GM12878 (cell line): Measurements from ENCODE around the gene MRPL55. TPM values are rescaled to one million over a fixed set of nuclear protein-coding genes. Genes with fewer than 3 reads are reported as not detected.

ENCODE experiments used
- ATAC-seq: fragments of 200-7000 bp; cut with Tn5 transposase; 3 replicates; pipeline ENCODE4 v1.9.1; 2020; ENCODE audit warnings: mild to moderate bottlenecking, moderate library complexity
- BruUV-seq: library from RNA; stranded (reverse); fragments of 400-500 nt; replicated peaks from 2 replicates; lab custom pipeline; 2021; lab: Mats Ljungman, UMichigan
- CTCF ChIA-PET: fragments of 300-600 bp; sonication (Branson Sonifier 250); formaldehyde crosslinking; extraction: SDS; loops from one replicate; lab custom pipeline; 2021; ENCODE audit warnings: inconsistent platforms; lab: Yijun Ruan, JAX
- POLR2A ChIA-PET: fragments of 350-600 bp; formaldehyde crosslinking; extraction: SDS; loops from one replicate; lab custom pipeline; 2021; ENCODE audit warnings: inconsistent platforms; lab: Charles Lee
- RAD21 ChIA-PET: fragments of 300-600 bp; sonication (Branson Sonifier 250); formaldehyde crosslinking; loops from one replicate; lab custom pipeline; 2023; ENCODE audit warnings: antibody characterized with exemption; ENCODE audit not compliant: unreplicated experiment; lab: Charles Lee
- SMC1A ChIA-PET: fragments of 300-600 bp; sonication (Branson Sonifier 250); formaldehyde crosslinking; loops from one replicate; lab custom pipeline; 2023; ENCODE audit not compliant: unreplicated experiment, uncharacterized antibody; lab: Charles Lee
- DNase-seq: peaks from one replicate; pipeline ENCODE4 v3.0.0-alpha.2; 2011; ENCODE audit warnings: low read depth, low spot score
- FAIRE-seq: peaks from 3 replicates; lab custom pipeline; 2011; peaks lifted over from hg19 to GRCh38; lab: Jason Lieb, UNC
- H2AFZ ChIP-seq: 2 replicates; pipeline ENCODE4 v1.6.0; 2011; ENCODE audit warnings: low read depth, low read length, control low read depth; ENCODE audit not compliant: control insufficient read depth
- H3K27ac ChIP-seq: 2 replicates; pipeline ENCODE4 v1.5.1; 2011; ENCODE audit warnings: control low read depth; ENCODE audit not compliant: control insufficient read depth, insufficient read depth
- H3K27me3 ChIP-seq, 2 experiments: replicated peaks in 1 of 2; 2 replicates each; pipeline versions ENCODE4 v1.6.0 to v1.6.1; 2011; ENCODE audit warnings: low read length in 1 of 2; ENCODE audit not compliant: control insufficient read depth in 2 of 2, insufficient read depth in 2 of 2
- H3K36me3 ChIP-seq, 2 experiments: 2 replicates each; pipeline ENCODE4 v1.5.1; 2011; ENCODE audit warnings: low read length in 1 of 2; ENCODE audit not compliant: control insufficient read depth in 2 of 2, insufficient read depth in 2 of 2
- H3K4me1 ChIP-seq: 2 replicates; pipeline ENCODE4 v1.6.1; 2011; ENCODE audit warnings: mild to moderate bottlenecking, low read length, moderate library complexity, mixed read lengths; ENCODE audit not compliant: control insufficient read depth, insufficient read depth
- H3K4me2 ChIP-seq: 2 replicates; pipeline ENCODE4 v1.6.0; 2011; ENCODE audit warnings: control low read depth; ENCODE audit not compliant: control insufficient read depth, insufficient read depth
- H3K4me3 ChIP-seq: fragments of 200-600 bp; sonication (generic); 2 replicates; pipeline ENCODE4 v1.5.1; 2016
- H3K79me2 ChIP-seq: 2 replicates; pipeline ENCODE4 v1.6.0; 2011; ENCODE audit warnings: low read length; ENCODE audit not compliant: control insufficient read depth, insufficient read depth
- H3K9ac ChIP-seq: 2 replicates; pipeline ENCODE4 v1.8.0; 2011; ENCODE audit warnings: low read length, control low read depth, mixed read lengths; ENCODE audit not compliant: control insufficient read depth, insufficient read depth
- H3K9me3 ChIP-seq: replicated peaks from 3 replicates; pipeline ENCODE4 v1.5.1; 2011; ENCODE audit warnings: mild to moderate bottlenecking, low read length; ENCODE audit not compliant: control insufficient read depth, insufficient read depth
- H4K20me1 ChIP-seq: 2 replicates; pipeline ENCODE4 v1.6.0; 2011; ENCODE audit not compliant: control insufficient read depth, insufficient read depth
- GATAD2B ChIP-seq: fragments of 450-650 bp; conservative IDR thresholded peaks from 2 replicates; pipeline ENCODE4 v1.6.1; 2017; ENCODE audit warnings: low read depth, mild to moderate bottlenecking, moderate library complexity
- MEF2A ChIP-seq: IDR thresholded peaks from 2 replicates; pipeline ENCODE4 v1.6.1; 2011; ENCODE audit warnings: low read depth, mild to moderate bottlenecking, low read length, moderate library complexity; ENCODE audit not compliant: insufficient read depth
- MEF2B ChIP-seq: fragments of 450-650 bp; IDR thresholded peaks from 2 replicates; pipeline ENCODE4 v1.6.1; 2018; ENCODE audit warnings: mild to moderate bottlenecking, moderate library complexity; ENCODE audit not compliant: partially characterized antibody, poor library complexity, severe bottlenecking
- PKNOX1 ChIP-seq: fragments of 450-650 bp; IDR thresholded peaks from 2 replicates; pipeline ENCODE4 v1.6.1; 2016; ENCODE audit warnings: mild to moderate bottlenecking
- PML ChIP-seq: IDR thresholded peaks from 2 replicates; pipeline ENCODE4 v1.6.1; 2012; ENCODE audit warnings: low read length, inconsistent platforms
- POU2F2 ChIP-seq: IDR thresholded peaks from 3 replicates; pipeline ENCODE4 v1.6.1; 2011; ENCODE audit warnings: low read depth, mild to moderate bottlenecking, low read length, borderline replicate concordance
- RAD21 ChIP-seq: IDR thresholded peaks from 2 replicates; pipeline ENCODE4 v1.6.1; 2011; ENCODE audit warnings: mild to moderate bottlenecking, low read depth, low read length, moderate library complexity; ENCODE audit not compliant: insufficient read depth
- RAD51 ChIP-seq: fragments of 450-650 bp; IDR thresholded peaks from 2 replicates; pipeline ENCODE4 v1.6.1; 2016; ENCODE audit warnings: moderate library complexity, mild to moderate bottlenecking, inconsistent platforms
- RFX5 ChIP-seq: IDR thresholded peaks from 2 replicates; pipeline ENCODE4 v1.6.1; 2011; ENCODE audit warnings: low read depth, low read length, improper control_type of control experiment
- SIN3A ChIP-seq: IDR thresholded peaks from 2 replicates; pipeline ENCODE4 v1.6.1; 2012; ENCODE audit warnings: low read depth, low read length, improper control_type of control experiment
- SKIL ChIP-seq: fragments of 450-650 bp; IDR thresholded peaks from 2 replicates; pipeline ENCODE4 v1.6.1; 2017; ENCODE audit warnings: mild to moderate bottlenecking, low read depth, inconsistent platforms; ENCODE audit not compliant: poor library complexity, severe bottlenecking
- STAT1 ChIP-seq: fragments of 450-650 bp; conservative IDR thresholded peaks from 2 replicates; pipeline ENCODE4 v1.6.1; 2014; ENCODE audit warnings: antibody characterized with exemption, mild to moderate bottlenecking
- ZBTB33 ChIP-seq: fragments of 450-650 bp; IDR thresholded peaks from 2 replicates; pipeline ENCODE4 v1.6.1; 2017; ENCODE audit warnings: mild to moderate bottlenecking
- ZNF687 ChIP-seq: fragments of 450-650 bp; IDR thresholded peaks from 2 replicates; pipeline ENCODE4 v1.6.1; 2017; ENCODE audit warnings: mild to moderate bottlenecking, moderate library complexity
- WGBS: methylation state at CpG from one replicate; pipeline ENCODE4 v1.1.6; 2016; ENCODE audit warnings: low lambda C conversion rate; ENCODE audit not compliant: insufficient replicate concordance, insufficient coverage; ENCODE audit errors: missing lambda C conversion rate; 5-methylcytosine and 5-hydroxymethylcytosine counted together
- in situ Hi-C: fragments of 300-500 bp; cut with MboI; formaldehyde crosslinking; loops from 9 replicates; pipeline ENCODE4 v1.14.3; 2018; ENCODE audit warnings: mixed read lengths
- intact Hi-C: fragments of 100-400 bp; cut with micrococcal nuclease; formaldehyde crosslinking; loops from one replicate; pipeline ENCODE4 v1.14.2; 2022; ENCODE audit not compliant: unreplicated experiment
- polyA plus RNA-seq, 11 experiments: library from polyadenylated mRNA; depleted of rRNA in 4 of 11; unstranded in 6 of 11; stranded (reverse) in 5 of 11; fragments of >200 nt; fragmentation: Nextera tagmentation in 4 of 11; fragmentation: Illumina TruSeq in 1 of 11; extraction: Ambion mirVana in 4 of 11; extraction: Trizol in 1 of 11; gene quantifications; 1 replicate in 1 of 11; 2 replicates in 10 of 11; pipeline versions ENCODE4 v1.2.1 to v1.2.3, GENCODE V29; 2011 to 2016; ENCODE audit warnings: inconsistent platforms in 2 of 11, missing spikeins in 2 of 11, low read depth in 1 of 11
- total RNA-seq, 4 experiments: library from RNA; depleted of rRNA in 3 of 4; stranded (reverse); fragments of >200 nt in 3 of 4; fragmentation: Illumina TruSeq in 1 of 4; extraction: Trizol in 1 of 4; gene quantifications; 2 replicates each; pipeline versions ENCODE4 v1.2.1 to v1.2.3, GENCODE V29; 2013 to 2021

The MRPL55 gene
- total and polyA plus RNA-seq, 10 of the 15 experiments (the other 5 are each of a cell fraction or from before 2014, with no cell fraction given), result 15.1 to 143 (median 55.8) TPM

GRCh38 chr1:228085287-228085951 is 23.7 kb downstream of the MRPL55 start:
- H3K27me3 ChIP-seq, result no peaks in the 10 kb centered on the region
- FAIRE-seq, result no peak
- WGBS, result 35% methylated on average over 6 of the region's 6 CpGs
- ChIA-PET RAD21 (interaction anchor here (1.0 kb wide), 1 partner anchor 16 kb away, joined by 3 read pairs; no protein-coding TSS in a partner anchor), CTCF (interaction anchor here (0.6 to 2.7 kb wide), 3 partner anchors 81 to 1677 kb away, joined by 3 to 14 read pairs (median 7); partner anchors contain the start of genes IBA57 and PARP1), POLR2A (interaction anchor here (1.7 kb wide), 1 partner anchor 14 kb away, joined by 5 read pairs; no protein-coding TSS in a partner anchor), SMC1A (no interaction called here)
- intact Hi-C loops, result loop anchor here (2.0 kb wide), 1 partner anchor 17 kb away; the partner anchor contains the start of gene C1orf35
- peak overlapping the region; percentile 94 for H3K4me3 ChIP-seq
- peaks cover 55% of the 10 kb centered on the region for H4K20me1 ChIP-seq
- no peak for DNase-seq
- peaks cover 98% of the 10 kb centered on the region for H3K79me2 ChIP-seq
- ATAC-seq, result no peak
- peak overlapping the region; percentile 99 for H3K9ac ChIP-seq
- H3K27ac ChIP-seq, result peak overlapping the region; percentile 3; the same call in 1 of the 2 replicates
- H3K4me1 ChIP-seq, result peaks cover 57% of the 10 kb centered on the region
- in situ Hi-C loops, result no loop called here
- H3K36me3 ChIP-seq, result peaks cover 4 to 5% of the 10 kb centered on the region in 2 experiments; a peak in 3 of 4 replicates
- no TSS peak for BruUV-seq
- H3K4me2 ChIP-seq, result peak overlapping the region; percentile 94
- no peaks in the 10 kb centered on the region for H3K9me3 ChIP-seq
- no peak overlapping the region for H2AFZ ChIP-seq
- TF ChIP-seq SKIL, result no peak
- TF ChIP-seq ZBTB33, result no peak
- TF ChIP-seq MEF2B, result peak; percentile 59
- TF ChIP-seq POU2F2, result no peak
- TF ChIP-seq PKNOX1, result peak; percentile 91
- TF ChIP-seq SIN3A, result no peak
- TF ChIP-seq RFX5, result no peak
- no peak for TF ChIP-seq STAT1
- no peak for TF ChIP-seq GATAD2B
- no peak for TF ChIP-seq MEF2A
- no peak for TF ChIP-seq ZNF687
- TF ChIP-seq RAD51, result peak; percentile 21; the same call in 1 of the 2 replicates
- no peak for TF ChIP-seq RAD21
- TF ChIP-seq PML, result no peak
